Dermis blood vessel endothelial cell (primary cell): ENCODE measurements around the gene TMEM187. TPM values are rescaled to one million over a fixed set of nuclear protein-coding genes. Genes with fewer than 3 reads are reported as not detected.

Source experiments
- DNase-seq: peaks from one replicate; pipeline ENCODE4 v3.0.0; 2010
- total RNA-seq: library from RNA; depleted of rRNA; stranded (reverse); fragments of >200 nt; gene quantifications from 2 replicates; pipeline ENCODE4 v1.2.3, GENCODE V29; 2014

Gene TMEM187
- total RNA-seq, 1 donor from 2014 or later, result 6.0 TPM

DNA sequence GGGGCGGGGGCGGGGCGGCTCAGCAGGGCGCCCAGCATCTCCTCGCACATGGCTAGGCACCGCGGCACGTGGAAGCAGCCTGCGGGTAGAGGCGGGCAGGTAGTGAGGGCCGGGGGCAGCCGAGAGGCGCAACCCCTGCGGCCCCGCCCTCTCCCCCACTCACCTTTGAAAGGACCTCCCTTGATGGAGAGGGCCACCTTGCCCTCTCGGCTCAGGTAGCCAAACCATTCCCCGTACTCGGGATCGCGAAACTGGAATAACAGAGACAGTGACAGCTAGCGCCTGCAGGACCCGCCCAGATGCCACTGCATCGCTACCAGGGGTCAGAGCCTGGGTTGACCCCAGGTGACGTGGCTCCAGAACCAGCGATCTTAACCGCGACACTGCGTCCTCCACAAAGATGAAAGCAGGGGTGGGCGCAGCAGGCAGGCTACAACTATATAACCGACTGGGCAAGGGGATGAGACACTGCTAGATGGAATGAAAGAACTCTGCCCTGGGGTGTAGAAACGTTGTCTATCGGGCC is 37.2 kb upstream of the TMEM187 start:
- no peak for DNase-seq

DNA sequence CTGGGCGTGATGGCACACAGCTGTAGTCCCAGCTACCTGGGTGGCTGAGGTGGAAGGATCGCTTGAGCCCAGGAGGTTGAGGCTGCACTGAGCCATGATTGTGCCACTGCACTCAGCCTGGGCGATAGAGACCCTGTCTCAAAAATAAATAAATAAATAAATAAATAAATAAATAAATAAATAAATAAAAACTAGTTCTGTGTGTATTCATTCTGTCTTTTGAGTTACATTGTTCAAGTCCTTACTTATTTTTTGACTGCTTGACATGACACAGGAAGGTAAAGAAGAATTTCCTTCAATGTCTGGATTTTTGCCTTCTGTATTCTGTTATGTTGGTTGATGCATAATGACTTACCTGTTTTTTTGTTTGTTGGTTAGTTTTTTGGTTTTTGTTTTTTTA is 35.5 kb upstream of the TMEM187 start:
- DNase-seq, result no peak

DNA sequence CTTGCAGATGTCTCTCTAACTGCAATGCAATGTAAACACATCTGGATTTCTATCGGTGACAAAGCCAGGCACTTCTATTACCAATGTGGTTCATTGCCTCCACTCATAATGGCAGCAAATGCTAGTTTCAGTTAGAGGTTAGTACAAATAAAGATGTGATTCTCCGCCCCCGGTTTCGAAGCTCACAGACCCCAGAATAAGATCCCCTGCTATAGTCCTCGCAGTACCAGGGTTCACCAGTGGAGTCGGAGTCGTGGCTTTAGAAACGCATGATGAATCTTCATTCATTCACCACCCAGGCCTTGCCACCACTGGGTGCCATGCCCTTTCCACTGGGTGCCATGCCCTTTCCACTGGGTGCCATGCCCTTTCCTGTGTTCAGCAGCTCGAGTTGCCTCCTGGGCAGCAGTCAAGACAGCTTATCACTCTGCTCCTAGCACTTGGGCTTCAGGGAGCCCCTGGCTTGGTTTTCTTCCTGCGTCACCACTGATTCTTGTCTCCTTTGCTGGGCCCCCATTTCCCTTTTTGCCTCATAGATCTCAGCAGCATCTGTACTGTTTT is 34.2 kb upstream of the TMEM187 start:
- no peak for DNase-seq

DNA sequence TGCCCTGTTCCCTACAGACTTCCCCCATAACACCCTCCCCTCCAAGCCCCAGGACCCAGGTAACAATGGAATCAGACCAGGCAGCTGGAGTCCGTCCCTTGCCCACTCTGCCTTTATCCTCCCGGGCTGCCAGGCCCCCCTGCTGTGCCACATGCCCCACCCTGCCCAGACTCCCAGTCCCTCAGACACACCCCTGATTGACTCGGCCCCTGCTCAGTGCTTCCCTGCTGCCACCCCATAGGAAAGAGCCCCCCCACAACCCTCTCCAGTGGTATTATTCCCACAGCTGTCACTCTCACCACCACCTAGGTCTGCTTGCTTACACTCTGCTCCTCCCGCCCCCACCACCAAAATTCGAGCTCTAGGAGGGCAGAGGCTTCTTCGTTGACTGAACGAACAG is 33.0 kb upstream of the TMEM187 start:
- no peak for DNase-seq

DNA sequence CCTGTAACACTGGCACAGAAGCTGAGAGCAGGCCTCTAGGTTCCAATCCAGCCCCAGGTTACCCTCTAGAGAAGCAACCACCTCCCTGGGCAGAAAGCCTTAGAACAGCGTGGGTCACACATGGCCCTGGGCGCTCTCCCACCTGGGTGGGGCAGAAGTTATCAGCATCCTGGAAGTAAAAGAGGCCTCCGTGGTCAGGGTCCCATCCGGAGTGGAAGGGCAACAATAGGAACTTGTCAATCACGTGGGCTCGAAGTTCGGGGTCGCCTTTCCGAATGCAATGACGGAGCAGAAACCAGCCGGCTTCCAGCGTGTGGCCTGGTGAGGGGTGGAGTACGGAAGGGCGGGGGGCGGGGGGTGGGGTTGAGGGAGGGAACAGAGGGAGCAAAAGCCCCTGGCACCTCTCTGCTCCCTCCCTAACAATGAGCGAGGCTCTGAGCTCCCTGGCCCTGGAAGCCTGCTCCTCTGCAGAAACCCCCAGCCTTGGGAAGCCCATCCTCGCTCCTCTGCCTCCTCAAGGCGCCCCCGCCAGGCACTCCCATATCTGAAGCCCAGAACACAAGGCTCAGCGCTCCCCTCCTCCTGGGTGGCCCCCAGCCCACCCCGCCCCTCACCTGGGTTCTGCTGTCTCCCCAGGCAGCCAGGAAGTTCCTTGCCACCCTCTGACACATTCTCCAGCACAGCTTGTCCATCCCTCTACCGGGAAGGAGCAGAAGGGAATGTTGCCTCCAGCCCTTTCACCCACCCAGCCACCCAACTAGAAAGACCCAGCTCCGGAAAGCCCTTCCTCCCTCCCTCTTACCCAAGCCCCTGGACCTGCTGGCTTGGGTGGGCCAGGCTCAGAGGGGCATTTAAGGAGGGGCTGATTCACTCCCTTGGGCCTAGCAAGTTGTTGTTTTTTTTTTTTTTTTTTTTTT is 31.0 kb upstream of the TMEM187 start:
- no peak for DNase-seq

DNA sequence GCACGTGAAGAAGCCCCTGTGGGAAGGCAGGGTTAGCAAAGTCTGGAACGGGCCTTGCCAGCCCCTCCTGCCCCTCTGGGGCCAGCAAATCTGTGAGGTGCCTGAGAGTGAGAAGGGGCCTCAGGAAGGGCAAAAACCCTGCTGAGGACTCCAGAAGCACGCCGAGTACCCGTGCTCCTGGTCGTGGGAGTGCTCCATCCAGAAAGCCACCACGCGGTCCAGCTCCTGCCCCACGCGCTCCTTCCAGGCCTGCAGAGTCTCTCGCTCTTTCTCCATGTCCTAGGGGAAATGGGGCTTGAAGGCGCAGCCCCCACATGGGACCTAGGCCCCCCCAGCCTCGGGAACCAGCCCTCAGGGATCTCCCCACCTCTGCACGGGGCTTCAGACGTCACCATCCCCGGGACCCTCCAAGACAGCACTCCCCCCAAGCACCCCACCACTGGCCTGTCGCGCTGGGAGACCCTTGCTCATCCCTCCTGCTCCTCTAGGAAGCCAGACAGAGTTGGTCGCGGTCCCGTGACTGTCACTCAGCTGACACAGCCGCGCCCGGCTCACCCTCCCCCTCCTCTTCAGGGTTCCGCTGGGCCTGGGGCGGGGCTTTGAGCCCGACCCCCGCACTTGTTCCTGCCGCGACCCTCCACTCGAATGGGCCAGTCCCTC is 28.3 kb upstream of the TMEM187 start, which contains the start of gene RENBP:
TSS of gene RENBP (minus strand) at position 504 of the 660 bp plus-strand sequence. CDS start at position 471, 33 bp downstream.
- DNase-seq, result no peak

DNA sequence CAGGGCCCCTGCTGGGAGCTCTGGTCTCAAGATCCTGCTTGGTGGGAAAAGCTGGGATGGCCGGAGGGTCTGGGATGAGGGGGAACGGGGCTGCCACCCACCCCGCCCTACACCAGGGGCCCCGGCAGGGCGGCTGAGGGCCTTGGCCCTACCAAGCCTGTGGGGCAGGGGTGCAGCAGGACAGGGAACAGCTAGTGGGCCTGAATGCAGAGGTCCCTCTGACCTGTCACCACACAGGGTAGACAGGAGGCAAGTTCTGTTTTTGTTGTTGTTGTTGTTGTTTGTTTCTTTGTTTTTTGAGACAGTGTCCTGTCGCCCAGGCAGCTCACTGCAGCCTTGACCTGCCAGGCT is 27.8 kb upstream of the TMEM187 start:
- no peak for DNase-seq

DNA sequence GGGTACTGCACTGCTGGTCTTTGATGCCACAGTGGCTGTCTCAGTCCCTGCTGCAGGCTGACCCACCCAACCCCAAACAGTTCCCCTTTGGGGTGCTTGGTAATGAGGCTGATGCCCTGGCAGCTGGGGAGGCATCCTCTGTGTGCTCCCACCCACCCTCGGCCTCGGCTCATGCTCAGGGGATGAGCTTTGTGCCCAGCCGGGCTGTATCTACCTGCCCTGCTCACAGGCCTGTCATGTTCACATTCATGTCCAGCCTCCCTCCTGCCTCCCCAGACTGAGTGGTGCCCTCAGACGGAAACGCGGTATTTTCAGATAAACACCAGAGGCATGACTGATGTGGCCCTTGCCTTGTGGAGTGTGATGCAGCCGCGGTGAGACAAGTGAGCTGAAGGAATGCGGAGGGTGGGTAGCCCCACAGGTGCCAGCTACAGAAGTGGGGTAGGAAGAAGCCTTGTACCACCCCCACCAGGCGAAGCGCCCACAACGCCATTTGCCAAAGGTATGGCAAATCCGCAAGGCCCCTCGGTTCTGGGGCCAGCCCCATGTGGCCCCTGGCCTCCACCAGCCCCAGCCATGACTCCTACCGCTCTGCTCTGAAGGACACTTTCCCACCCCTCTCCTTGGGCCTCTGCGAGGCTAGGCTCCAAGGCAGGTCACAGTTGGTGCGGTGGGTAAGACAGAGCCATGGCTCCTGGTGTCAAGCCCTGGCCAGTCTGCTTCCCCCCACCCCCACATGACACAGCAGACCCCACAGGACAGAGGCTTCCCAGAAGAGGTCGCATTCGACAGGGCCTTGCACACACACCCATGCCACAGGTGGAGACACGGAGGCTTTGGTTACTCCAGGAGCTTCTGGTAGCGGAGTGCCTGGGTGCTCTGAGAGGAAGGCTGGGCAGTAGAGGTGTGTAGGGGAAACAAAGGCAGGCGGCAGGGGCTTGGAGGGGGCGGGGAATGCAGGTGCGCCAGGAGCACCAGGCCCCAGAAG is 26.3 kb upstream of the TMEM187 start:
- no peak for DNase-seq

DNA sequence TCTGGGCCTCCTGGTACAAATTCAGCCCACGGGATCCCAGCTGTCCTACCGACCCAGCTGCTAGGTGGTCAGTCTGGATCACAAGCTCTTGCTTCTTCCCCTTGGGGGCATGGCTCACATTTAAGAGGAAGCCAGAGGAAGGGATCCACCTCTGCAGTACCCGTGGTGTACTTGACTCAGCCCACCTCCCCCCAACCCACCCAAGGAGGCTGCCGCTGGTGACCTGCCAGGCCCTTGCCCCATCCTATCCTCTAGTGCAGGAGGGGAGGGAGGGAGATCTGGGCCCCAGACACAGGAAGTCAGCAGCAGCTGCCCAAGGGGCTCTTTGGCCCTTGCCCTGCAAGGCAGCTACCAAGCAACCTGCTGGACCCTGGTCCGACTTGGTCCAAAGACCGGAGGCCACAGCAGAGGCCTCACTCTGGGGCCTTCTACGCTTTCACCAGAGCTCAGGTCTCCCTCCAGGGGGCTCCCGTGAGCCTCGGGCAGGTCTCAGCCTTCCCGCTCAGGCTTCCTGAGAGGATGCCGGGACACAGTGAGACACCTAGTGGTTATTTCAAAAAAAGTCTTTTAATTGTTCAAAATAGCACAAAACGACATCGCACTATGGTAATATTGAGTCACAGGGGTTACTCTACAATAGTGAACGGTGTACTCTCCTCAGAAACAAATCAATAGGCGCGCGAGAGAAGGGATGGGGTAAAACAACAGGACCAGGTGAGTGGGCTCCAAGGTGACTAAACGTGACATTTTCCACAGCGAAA is 25.4 kb upstream of the TMEM187 start:
- peak; percentile 87 for DNase-seq

DNA sequence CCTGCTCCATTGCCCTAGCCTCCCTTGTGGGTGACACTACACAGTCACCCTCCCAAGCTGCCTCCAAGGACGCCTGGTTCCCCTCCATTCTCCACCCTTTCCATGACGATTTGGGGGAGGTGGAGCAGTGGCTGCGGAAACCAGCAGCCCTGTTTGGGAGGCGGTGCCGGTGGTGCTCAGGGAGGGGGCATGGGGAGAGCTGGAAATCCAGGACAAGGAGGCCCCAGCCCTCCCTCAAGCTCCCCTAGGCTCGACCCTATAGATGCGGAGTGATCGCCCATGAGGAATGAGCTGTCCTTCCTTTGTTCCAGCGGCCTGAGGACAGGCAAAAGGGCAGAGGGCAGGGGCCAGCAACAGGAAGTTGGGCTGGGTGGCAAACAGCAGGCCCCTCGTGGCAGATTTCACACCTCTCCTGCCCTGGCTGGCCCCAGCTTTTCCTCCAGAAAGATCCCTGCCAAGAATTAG is 24.5 kb upstream of the TMEM187 start:
- DNase-seq, result peak; percentile 19

DNA sequence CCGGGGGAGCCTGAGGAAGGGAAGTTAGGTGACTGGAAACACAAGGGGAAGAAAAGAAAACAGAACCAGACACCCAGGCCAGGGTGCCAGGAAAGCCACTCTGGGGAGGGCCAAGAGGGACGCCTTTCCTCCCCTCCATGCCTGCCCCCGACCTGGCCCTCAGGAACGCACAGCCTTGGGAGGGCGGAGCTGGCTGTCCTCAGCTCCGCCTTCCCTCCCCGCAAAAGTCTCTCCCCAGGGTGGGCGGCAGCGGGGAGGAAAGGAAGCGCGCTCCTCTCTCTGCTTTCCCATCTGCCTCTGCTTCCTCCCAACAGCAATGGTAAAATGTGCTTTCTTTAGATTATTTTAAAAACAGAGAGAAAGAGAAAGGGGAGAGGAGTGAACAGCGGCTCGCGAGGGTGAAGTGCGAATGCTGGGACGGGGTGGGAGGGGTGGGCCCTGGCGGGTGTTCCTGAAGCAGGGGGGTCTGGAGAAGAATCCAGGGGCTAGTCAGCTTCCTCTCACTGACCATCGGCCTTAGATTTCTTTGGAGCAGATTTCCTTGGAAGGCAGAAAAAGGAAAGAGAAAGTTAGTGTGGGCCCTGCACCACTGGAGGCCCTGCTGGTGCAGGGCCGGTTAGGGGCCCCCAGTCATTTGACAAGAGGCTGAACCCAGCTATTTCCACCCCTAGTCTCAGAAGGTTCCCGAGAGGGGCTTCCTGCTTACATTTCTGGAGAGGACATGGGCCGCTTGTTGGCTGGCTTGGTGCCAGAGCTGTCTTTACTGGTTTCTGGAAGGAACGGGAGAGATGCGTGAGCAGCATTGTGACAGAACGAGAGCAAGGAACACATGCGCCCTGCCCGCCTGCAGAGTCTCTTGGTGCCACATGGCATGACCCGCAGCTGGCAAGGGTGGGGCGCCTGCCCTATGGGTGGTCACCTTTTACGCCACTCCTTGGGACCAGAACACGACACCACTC is 23.4 kb upstream of the TMEM187 start:
- peak; percentile 41 for DNase-seq

DNA sequence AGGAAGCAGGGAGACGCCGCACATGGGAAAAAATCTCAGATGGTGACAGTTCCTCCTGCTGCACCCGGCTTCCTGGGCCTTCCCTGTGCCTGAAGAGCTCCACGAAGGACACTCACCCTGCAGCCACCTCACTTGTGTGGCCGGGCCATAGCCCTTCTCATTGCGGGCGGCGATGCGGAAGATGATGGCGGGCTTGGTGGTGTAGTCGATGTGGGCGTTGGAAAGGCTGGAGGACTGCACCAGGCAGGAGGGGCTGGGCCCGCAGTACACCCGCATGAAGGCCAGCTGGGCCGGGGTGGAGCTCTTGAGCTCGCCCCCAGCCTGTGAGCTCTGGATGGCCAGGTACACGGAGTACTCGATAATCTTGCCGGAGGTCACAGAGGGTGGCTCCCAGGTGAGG is 22.4 kb upstream of the TMEM187 start:
- DNase-seq, result no peak

DNA sequence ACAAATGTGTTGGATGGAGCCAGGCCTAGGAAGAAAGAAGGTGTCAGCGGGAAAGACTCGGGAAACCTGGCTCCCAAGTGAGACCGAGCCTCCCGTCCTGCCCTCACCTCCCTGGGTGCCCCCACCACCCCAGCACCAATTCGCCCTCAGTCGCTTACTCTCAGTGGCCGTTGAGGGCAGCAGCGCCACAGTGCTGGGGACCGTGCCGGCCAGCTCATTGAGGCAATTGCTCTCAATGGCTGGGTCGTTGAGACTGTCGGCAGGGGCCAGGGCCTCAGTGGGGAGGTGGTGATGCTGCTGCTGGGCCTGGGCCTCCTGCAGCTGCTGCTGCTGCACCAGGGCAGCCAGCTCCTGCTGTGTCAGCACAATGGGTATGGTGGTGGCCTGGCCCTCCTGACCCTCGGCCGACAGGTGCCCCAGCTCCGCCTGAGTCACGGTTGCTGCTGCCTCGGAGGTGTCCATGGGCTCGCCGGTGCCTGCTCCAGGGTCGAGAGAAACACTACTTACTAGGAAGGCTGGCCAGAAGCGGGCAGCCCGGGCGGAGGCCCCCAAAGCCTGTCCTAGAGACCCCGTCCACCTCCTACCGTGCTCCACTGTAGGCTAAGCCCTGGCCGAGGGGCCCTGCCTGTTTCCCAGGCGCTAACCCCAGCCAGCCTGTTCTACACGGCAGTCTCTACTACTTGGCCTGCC is 20.7 kb upstream of the TMEM187 start:
- no peak for DNase-seq

DNA sequence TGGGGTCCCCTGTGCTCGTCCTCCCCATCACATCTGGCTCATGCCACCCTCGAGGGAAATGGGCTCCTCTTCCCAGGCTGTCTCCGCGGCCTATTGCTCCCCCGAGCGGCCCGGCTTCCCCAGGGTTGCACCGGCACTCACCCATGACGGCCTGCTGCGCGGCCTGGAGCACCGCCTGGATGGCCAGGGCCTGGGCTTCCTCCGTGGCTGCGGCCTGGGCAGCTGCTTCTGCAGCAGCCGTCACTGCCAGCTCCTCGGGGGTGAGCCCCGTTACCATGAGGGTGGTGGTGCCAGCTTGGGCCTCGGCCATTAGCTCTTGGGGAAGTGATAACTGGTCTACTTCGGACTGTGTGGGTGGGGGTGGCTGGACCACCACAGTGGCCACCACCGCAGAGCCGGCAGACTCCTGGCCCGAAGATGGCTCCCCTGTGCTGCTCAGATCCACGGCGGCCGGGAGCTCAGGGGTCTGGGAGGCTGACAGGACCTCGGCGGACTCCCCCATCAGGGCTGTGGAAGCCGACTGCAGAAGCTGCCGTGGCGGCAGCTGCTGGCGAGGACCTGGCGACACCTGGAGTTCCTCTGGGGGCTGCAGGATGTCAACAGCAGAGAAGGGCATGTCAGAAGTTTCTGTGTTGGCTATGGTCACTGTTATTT is 20.1 kb upstream of the TMEM187 start:
- no peak for DNase-seq

DNA sequence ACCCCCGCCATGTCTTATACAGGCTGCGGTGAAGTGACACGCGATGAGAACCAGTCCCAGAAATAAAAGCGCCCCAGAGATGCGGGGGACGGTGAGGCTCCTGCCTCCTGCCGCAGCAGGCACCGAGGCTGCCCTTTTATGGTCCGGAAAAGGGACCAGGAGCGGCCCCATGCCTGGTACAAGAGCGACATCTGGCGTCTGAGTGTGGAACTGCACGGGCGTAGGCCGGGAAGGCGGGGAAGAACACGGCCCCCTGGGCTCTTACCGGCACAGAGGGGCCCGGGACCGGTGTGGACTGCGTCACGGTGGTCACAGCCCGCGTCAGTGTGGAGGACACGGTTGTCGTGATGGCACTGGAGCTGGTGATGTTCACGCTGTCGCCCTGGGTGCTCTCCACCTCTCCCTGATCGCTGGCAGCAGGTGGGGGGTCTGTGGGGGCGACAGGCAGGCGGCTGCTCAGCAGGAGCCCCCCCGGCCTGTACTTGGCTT is 19.2 kb upstream of the TMEM187 start:
- DNase-seq, result peak; percentile 69

DNA sequence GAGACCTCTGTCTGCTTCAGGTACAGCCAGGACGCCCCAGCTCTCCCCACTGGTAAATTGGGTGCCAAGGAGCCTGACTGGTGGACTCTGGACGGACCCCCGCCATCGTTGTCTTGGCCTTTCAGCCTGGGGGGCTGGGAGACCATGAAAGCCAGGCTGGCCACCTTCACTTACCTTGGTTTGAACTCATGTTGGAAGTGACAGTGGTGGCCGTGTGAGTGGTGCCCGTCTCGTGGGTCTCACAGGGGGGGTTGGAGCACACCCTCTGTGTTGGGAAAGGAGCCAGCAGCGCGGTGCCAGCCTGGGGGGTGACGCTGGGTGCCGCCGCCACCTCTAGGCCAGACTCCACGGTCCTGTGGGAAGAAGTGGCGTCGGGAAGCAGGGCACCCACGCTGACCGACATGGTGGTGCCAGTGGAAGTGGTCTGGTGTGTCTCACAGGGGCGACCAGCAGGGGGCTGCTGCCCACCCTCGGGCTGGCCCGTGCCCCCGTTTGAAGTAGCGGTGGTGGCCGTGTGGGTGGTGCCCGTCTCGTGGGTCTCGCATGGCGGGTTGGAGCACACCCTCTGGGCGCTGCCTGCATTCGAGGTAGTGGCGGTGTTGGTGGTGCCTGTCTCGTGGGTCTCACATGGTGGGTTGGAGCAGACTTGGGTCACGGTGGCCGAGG is 18.5 kb upstream of the TMEM187 start:
- DNase-seq, result no peak

DNA sequence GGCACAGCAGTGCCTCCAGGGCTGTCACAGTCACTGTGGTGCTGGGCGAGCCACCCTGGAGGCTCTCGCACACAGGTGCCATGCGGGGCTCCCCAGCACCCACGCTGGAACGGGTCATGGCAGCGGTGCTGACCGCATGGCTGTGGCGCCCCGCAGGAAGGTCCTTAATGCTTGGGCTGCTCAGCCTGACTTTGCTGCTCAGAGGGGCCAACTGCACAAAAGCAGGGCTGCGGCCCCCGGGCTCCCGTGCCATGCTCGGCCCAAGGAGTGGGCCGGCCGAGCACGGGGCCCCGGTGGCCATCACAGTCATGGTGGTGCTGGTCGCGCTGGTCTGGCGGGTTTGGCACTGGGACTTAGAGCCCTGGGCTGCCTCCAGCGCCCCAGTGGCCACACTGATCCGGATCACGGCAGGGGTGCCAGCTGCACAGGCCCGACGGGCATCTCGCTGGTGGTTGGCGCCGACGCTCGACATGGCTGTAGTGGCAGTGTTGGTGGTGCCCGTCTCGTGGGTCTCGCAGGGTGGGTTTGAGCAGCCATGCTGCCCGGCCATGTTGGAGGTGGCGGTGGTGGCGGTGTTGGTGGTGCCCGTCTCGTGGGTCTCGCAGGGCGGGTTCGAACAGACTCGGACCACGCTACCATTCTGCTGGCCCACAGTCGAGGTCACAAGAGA is 17.9 kb upstream of the TMEM187 start:
- DNase-seq, result no peak
